ENCODE data around the gene C2orf49.

The C2orf49 gene

DNA sequence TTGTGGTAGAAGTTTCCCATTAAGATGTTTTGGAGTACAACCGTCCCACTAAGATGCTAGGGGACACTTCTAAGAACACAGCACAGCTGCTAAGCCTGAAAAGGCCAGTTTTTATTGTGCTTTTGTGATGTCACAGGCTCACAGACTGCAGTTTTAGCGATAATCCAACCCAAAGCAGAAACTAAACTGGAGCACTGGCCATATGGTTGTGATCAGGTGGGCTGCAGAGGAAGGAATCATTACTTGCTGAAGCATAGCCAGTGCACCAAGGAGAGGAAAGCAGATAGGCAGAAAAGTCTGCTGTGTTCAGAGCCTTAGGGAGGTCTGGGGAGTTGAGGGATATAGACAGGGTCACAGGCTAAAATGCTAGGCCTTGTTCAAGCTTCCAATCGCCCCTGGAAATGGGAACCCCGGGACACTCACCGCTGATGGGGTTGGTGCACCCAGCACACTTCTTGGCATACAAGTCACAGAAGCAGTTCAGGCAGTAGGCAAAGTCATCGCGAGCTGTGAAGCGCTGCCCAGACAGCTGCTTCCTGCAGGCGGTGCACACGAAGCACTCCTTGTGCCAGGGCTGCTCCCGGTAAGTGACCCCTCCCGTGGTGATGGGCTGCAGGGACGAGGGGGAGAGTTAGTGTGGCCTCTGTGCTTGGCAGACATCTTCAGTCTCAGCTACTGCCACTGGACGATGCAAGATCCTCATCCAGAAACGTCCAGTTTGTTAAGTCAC is 25.7 kb downstream of the C2orf49 start:
- no peak for DNase-seq (ENCODE audit: low spot score)

DNA sequence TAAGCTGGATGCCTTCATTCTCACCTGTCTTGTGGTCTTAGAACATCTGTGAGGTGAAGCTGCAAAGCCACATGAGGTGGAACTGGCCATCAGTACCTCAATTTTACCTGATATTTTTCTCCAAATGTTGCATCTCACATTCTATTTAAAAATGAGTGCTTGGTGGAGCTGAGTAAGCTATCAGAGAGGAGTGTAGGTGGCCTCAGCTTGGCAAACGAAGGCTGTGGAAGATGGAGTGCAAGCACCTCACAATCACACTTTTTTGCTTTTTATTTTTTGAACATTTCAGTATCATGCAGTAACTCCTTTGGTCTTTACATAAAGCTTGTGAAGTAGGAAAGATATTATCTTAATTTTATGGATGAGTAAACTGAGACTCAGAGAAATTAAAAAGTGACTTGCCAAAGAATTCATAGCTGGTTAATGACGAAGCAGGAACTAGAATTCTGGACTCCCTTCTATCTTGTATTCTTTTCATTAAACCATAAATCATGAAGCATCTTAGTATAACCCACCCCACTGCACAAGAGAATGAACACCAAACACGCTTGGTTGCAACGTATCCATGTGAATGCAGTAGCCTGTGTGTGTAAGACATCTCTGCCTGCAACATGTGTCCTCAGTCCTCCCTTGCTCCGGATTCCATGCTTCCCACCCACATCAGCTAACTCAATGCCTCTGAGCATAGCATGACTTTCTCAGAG is 27.2 kb downstream of the C2orf49 start:
- DNase-seq (ENCODE audit: low spot score) = no peak

DNA sequence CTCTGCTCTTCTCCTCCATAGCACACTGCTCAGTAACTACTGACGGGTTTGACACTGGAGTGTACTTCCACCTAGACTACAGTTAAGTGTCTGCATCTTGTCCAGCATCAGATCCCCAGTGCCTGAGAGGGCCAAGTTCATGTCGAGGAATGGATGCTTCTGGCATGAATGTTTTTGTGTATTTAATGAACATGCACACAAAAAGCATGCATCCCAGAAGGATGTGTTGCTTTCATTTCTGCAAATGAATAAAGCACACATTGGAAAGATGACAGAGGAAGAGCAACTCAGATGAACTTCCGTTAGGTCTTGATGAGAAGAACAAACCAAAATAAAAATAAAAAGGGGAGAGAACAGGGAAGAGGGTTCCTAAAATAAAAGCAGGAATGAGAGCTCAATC is 27.9 kb downstream of the C2orf49 start:
- DNase-seq (ENCODE audit: low spot score) = no peak

GRCh38 chr2:105368759-105369408 is 31.5 kb downstream of the C2orf49 start:
- no peak for DNase-seq (ENCODE audit: low spot score)

- peak; percentile 87 for DNase-seq (ENCODE audit: low spot score)
These were observed 32.7 kb downstream of the C2orf49 start for GRCh38 chr2:105369777-105370690.

GRCh38 chr2:105371156-105371555 is 33.8 kb downstream of the C2orf49 start:
- DNase-seq (ENCODE audit: low spot score) = no peak

GRCh38 chr2:105371810-105372209 is 34.5 kb downstream of the C2orf49 start:
- DNase-seq (ENCODE audit: low spot score) = no peak

DNA sequence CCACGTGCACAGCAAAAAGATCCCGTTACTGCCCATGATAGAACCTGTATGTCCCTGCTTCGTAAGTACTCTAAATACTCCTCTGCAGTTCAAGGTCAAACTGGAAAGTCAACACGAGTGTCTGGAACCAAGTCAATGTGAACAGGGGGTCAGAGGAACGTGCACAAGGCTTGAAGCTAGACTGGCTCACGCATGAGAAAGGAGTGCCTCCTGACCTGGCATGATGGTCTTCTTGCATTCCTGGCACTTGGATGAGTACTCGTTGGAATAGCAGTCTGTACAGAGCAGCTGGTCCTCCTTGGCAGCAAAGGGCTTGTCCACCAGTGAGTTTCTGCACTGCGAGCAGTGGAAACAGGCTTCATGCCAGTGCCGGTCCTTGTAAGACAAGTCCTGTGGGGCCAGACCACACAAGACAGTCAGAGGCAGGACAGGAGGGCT is 36.0 kb downstream of the C2orf49 start:
- no peak for DNase-seq (ENCODE audit: low spot score)

DNA sequence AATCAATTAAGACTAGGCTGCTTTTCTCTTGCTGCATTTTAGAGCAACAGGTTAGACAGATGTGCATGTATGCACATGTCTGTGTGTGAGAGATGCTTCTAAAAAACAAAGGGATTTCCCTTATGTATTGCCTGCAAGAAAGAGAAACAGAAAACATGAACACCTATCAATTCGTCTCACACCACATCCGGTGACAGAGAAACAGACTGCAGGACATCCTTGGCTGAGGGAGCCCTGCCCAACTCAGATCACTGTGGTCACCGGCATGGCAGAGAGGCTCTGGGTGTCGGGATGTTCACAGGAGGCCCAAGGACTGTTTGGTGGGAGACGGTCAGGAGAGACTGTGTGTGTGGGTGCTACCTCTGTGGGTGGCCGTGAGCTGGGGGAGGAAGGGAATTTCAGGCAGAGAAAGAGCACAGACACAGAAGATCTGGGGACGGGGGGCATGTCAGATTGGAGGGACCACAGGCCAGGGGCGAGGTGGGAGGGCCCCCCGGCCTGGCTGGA is 36.6 kb downstream of the C2orf49 start:
- no peak for DNase-seq (ENCODE audit: low spot score)

GRCh38 chr2:105375001-105375561 is 37.7 kb downstream of the C2orf49 start:
- no peak for DNase-seq (ENCODE audit: low spot score)

DNA sequence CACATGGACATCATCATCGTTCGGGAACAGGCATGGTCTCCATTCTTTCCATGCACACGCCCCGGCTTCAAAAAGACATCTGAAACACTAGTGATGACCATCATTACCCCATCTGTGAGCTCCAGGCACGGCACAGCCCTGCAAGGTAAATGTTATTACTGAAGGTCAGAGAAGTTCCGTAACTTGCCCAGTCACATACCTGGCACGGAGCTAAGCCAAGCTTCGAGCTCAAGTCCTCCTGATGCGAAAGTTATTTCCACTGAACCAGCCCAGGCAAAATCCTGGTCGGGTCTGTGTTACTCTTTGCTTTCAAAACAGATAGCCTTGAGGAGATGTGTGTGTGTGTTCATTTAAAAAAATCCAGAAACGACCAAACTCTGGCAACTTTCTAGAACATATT is 38.7 kb downstream of the C2orf49 start:
- no peak for DNase-seq (ENCODE audit: low spot score)

GRCh38 chr2:105376789-105377240 is 39.5 kb downstream of the C2orf49 start:
- DNase-seq (ENCODE audit: low spot score) = no peak

DNA sequence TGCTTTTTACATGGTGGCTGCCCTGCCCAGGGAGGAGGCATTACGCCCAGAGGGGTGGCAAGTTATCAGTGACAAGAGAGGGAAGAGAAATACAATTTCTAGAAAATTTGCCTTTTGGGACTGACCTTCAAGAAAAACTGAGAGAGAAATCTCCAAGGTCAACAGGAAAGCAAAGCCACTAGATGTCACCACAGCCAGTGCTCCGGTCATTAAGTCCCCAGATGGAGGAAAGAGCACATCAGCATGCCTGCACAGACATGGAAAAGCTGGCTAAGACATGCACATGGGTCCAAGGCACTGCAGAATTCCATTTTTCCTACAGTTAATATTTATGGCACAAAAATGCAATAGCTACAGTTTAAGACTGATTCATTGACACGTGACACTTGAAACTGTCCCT is 40.5 kb downstream of the C2orf49 start:
- DNase-seq (ENCODE audit: low spot score) = no peak

- no peak for DNase-seq (ENCODE audit: low spot score)
These were observed 41.0 kb downstream of the C2orf49 start for GRCh38 chr2:105378276-105378840.

DNA sequence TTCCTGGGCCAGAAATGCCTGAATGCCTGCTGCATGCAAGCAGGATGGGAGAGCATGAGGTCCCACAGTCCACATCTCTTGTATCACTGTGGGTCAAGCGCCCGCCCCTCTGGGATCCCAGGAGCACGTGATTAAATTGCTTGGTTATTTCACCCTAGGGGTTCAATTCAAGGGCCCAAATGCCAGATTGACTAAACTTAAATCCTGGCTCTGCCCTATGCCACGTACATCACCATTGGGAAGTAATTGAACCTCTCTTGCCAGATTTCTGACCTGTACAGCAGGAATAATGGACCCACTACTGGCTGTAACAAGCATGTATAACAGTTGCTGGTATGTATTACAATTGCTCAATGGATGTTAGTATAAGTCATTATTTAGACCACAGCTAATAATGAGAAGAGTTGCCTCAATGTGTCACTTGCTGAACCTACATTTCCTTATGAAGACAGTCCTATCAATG is 41.6 kb downstream of the C2orf49 start:
- no peak for DNase-seq (ENCODE audit: low spot score)

GRCh38 chr2:105379741-105380186 is 42.4 kb downstream of the C2orf49 start:
- DNase-seq (ENCODE audit: low spot score) = no peak

DNA sequence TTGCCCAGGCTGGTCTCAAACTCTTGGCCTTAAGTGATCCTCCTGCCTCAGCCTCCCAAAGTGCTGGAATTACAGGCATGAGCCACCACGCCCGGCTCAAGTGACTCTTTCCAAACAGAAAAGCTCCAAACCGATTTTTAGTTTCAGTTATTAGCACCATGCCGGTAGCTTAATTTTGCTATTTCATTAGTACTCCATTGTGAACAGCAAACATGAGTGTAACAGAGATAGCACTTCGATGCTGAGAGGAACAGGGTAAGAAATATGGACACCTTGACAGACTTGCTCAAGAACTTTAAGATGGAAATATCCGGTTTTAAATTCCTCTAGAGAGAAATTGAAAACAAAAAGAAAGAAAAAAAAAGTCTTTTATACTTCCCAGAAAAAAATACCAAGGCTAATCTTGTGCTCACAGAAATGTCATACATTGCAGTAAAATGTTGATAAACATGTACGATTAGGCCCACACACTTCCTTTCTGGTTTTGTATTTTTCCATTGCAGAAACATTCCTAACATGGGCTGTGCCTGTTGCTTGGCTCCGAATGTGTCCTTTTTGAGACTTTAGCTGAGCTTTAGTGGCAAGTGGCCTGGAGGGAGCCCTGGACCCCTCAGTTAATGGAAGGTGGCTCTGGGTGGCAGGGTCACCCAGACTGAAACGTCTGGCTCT is 43.2 kb downstream of the C2orf49 start:
- no peak for DNase-seq (ENCODE audit: low spot score)

DNA sequence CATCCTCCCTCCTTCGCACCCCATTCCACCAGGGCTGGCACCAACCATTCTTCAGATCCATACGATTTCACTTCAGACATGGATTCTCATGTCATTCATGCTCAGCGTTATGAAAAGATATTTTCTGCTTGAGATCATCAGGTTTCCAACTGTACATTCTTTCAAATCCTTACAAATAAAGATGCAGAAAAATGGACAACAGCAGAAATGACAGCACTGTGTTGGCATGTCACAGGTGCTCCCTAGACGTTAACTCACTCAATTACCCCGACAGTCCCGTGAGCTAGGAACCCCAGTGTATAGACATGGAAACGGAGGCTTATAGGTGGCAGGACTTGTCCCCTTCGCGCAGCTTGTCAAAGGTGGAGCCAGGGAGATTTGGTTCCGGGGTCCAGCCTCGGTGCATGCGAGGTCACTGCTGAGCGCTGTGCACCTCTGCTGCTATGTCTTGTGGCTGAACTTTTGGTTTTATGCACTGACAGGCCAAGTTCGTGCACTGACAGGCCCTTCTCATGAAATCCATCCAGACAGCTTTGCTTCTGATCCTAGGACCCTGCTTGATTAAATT is 43.8 kb downstream of the C2orf49 start:
- DNase-seq (ENCODE audit: low spot score) = no peak

DNA sequence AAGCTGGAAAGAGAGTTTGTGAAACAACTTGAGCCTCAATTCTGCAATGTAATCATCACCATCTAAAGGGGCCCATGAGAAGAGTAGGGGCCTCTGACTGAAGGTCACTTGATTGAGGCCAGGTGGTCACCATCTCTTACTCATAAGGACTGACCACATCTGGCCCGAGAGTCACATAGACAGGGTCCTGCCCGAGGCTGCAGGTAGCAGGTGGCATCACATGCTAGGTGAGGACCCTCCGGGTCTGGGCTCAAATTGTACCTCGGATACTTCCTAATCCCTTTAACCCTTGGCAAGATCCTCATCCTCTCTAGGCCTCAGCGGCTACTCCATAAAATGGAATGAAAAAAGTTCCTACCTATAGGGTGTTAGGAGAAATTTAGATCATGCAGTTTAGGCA is 44.8 kb downstream of the C2orf49 start:
- DNase-seq (ENCODE audit: low spot score) = no peak
